Stimulated activated effector memory CD8-positive, alpha-beta T cell treated with anti-CD3 and anti-CD28 coated beads, Interleukin-12 subunit alpha, Interleukin-12 subunit beta, amount 100 ng/mL, for 72 hours (primary cell): ENCODE results near the gene VTI1A.

Experiments
- ATAC-seq: fragments of 150-1000 bp; cut with Tn5 transposase; 2 replicates; pipeline ENCODE4 v1.10.0; 2021
- DNase-seq, 2 donors: peaks; one replicate each; pipeline ENCODE4 v3.0.0; 2021 to 2022; ENCODE audit warnings: low spot score in 2 of 2
- H3K27ac Mint-ChIP-seq: one replicate; pipeline ENCODE4 v1.8.0; 2022; ENCODE audit warnings: mild to moderate bottlenecking, mixed read lengths
- H3K36me3 Mint-ChIP-seq: one replicate; pipeline ENCODE4 v1.8.0; 2022; ENCODE audit warnings: mild to moderate bottlenecking, mixed read lengths
- H3K4me1 Mint-ChIP-seq: one replicate; pipeline ENCODE4 v1.8.0; 2022; ENCODE audit warnings: mixed read lengths
- H3K4me3 Mint-ChIP-seq: one replicate; pipeline ENCODE4 v1.8.0; 2022; ENCODE audit warnings: mild to moderate bottlenecking, mixed read lengths
- H3K9me3 Mint-ChIP-seq: one replicate; pipeline ENCODE4 v1.8.0; 2022; ENCODE audit warnings: mixed read lengths

VTI1A gene

DNA sequence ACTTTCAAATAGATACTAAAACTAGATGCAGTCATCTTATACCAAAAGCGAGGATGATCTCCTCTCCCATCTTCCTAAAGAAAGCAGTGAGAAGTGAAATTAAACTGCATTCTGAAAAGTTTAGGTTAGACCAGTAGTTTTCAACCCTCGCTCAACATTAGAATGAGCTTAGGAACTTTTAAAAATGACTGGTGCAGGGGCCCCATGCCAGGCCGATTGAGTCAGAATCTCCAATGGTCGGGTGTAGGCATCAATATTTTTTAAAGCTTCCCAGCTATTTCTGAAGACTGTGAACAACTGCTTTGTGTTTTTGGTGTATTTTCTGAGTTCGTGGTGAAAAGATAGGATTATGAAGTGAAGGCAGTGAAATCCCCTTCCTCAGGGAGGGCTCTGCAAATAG lies 146.0 kb downstream of the VTI1A start:
- ATAC-seq, result no peak
- no peaks in the 10 kb centered on the region for H3K9me3 Mint-ChIP-seq
- DNase-seq, result no peak

GRCh38 chr10:112601214-112602090 lies 154.4 kb downstream of the VTI1A start:
- Mint-ChIP-seq H3K4me3 (no peak overlapping the region), H3K36me3 (peaks cover 13% of the 10 kb centered on the region), H3K4me1 (peaks cover 4% of the 10 kb centered on the region), H3K9me3 (no peaks in the 10 kb centered on the region), H3K27ac (no peak overlapping the region)
- no peak for DNase-seq
- no peak for ATAC-seq

More for the DNA sequence above, 146.0 kb downstream of the VTI1A start:
- Mint-ChIP-seq H3K27ac (no peak overlapping the region), H3K4me3 (no peak overlapping the region), H3K4me1 (no peaks in the 10 kb centered on the region), H3K36me3 (no peaks in the 10 kb centered on the region)

DNA sequence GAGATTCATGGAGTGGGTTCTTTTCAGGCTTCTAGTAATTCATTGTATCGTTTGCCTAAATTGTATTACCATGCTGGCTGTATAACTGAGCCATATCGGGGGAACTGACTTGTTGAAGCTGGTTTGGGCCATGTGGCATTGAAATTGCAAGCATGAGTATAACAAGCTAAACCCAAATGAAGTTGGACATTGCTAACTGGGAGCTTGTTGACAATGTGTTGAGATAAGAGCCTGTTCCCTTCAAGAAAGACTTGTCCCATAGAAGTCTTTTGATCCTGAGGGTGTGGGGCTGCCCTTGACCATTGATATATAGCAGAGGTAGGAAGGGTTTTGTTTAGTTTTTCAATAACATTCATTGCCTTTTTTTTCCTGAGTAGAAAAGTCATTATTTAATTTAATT lies 156.0 kb downstream of the VTI1A start:
- Mint-ChIP-seq H3K4me3 (no peak overlapping the region), H3K36me3 (peaks cover 15% of the 10 kb centered on the region), H3K4me1 (peaks cover 5% of the 10 kb centered on the region), H3K9me3 (no peaks in the 10 kb centered on the region), H3K27ac (no peak overlapping the region)
- DNase-seq, result no peak
- ATAC-seq, result no peak

GRCh38 chr10:112605063-112605462 lies 158.0 kb downstream of the VTI1A start:
- H3K9me3 Mint-ChIP-seq, result no peaks in the 10 kb centered on the region
- ATAC-seq (no peak), DNase-seq (no peak)
- peaks cover 15% of the 10 kb centered on the region for H3K36me3 Mint-ChIP-seq
- H3K4me3 Mint-ChIP-seq, result no peak overlapping the region
- H3K27ac Mint-ChIP-seq, result no peak overlapping the region
- peaks cover 5% of the 10 kb centered on the region for H3K4me1 Mint-ChIP-seq

- H3K4me3 Mint-ChIP-seq, result no peak overlapping the region
- no peak overlapping the region for H3K27ac Mint-ChIP-seq
- peaks cover 15% of the 10 kb centered on the region for H3K36me3 Mint-ChIP-seq
- ATAC-seq (no peak), DNase-seq (no peak)
- no peaks in the 10 kb centered on the region for H3K9me3 Mint-ChIP-seq
- H3K4me1 Mint-ChIP-seq, result peaks cover 5% of the 10 kb centered on the region
Measured at GRCh38 chr10:112607506-112607905, 160.5 kb downstream of the VTI1A start.

GRCh38 chr10:112613620-112614019 lies 166.6 kb downstream of the VTI1A start:
- no peak for ATAC-seq
- no peak overlapping the region for H3K4me3 Mint-ChIP-seq

DNA sequence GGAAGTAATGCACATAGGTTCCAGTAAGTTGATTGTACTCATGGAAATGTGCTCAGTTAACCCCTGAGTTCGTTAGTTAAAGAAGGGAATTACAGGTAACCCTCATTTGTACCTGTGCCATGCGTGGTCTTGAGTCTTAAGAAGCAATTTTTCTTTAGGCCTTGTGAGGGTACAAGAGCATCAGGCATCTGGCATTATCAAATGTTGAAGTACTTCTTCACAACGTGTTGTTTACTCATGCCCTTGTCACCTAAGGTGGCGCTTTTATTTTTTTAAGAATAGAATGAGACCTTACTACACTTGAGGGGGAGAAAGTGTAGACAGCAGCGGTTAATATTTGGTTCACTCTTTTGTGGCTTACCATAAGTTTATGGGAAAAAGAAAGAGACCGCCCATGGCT lies 167.1 kb downstream of the VTI1A start:
- DNase-seq (no peak), ATAC-seq (no peak)
- peaks cover 5% of the 10 kb centered on the region for H3K36me3 Mint-ChIP-seq
- no peak overlapping the region for H3K4me3 Mint-ChIP-seq
- H3K27ac Mint-ChIP-seq, result no peak overlapping the region
- no peaks in the 10 kb centered on the region for H3K4me1 Mint-ChIP-seq
- H3K9me3 Mint-ChIP-seq, result peaks cover 3% of the 10 kb centered on the region

More at GRCh38 chr10:112613620-112614019, 166.6 kb downstream of the VTI1A start:
- Mint-ChIP-seq H3K4me1 (no peaks in the 10 kb centered on the region), H3K36me3 (peaks cover 5% of the 10 kb centered on the region), H3K27ac (no peak overlapping the region), H3K9me3 (peaks cover 3% of the 10 kb centered on the region)
- no peak for DNase-seq

DNA sequence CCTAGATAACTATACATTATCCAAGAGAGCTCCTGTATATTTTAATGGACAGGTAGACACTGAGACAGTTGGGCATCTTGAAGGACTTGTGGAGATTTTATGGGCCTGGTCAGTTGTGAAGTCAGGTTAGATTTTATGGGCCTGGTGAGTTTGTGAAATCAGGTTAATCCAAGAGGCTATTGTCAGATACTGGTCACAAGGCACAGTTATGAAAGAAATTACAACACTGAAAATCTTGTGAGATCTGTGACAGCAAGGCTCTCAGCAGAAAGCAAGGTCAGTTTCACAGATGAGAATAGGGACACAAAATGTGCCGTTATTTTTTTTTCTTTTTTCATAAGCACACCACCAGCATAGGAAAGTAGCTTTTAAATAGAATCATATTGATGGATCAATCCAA lies 167.6 kb downstream of the VTI1A start:
- DNase-seq (no peak), ATAC-seq (no peak)
- Mint-ChIP-seq H3K4me3 (no peak overlapping the region), H3K4me1 (no peaks in the 10 kb centered on the region), H3K9me3 (peaks cover 3% of the 10 kb centered on the region), H3K27ac (no peak overlapping the region), H3K36me3 (peaks cover 5% of the 10 kb centered on the region)

DNA sequence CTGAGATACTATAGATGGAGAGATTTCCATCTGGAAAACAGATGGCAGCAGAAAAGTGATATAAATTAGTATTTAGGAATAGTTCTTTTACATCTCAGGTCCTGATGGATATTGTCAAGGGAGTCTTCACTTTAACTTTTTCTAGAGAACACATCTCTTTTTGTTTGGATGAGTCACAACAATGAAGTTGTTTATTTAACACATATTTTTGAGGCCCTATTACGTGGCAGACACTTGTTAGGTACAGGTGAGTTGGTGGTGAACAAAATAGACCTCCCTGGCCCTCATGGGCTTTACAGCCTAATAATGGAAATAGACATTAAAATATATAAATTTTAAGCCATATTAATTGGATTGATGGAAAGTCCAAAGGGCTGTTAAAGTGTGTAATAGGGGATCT lies 168.3 kb downstream of the VTI1A start:
- no peak overlapping the region for H3K4me3 Mint-ChIP-seq
- H3K4me1 Mint-ChIP-seq, result no peaks in the 10 kb centered on the region
- peaks cover 9% of the 10 kb centered on the region for H3K36me3 Mint-ChIP-seq
- ATAC-seq (no peak), DNase-seq (no peak)
- no peak overlapping the region for H3K27ac Mint-ChIP-seq
- peaks cover 3% of the 10 kb centered on the region for H3K9me3 Mint-ChIP-seq

- DNase-seq (no peak), ATAC-seq (no peak)
- Mint-ChIP-seq H3K36me3 (peaks cover 11% of the 10 kb centered on the region), H3K27ac (no peak overlapping the region), H3K4me1 (no peaks in the 10 kb centered on the region), H3K4me3 (no peak overlapping the region), H3K9me3 (peaks cover 3% of the 10 kb centered on the region)
Measured at GRCh38 chr10:112616647-112617046, 169.6 kb downstream of the VTI1A start.

GRCh38 chr10:112618814-112619213 lies 171.8 kb downstream of the VTI1A start:
- peaks cover 11% of the 10 kb centered on the region for H3K36me3 Mint-ChIP-seq
- H3K9me3 Mint-ChIP-seq, result peaks cover 3% of the 10 kb centered on the region
- ATAC-seq, result no peak
- no peaks in the 10 kb centered on the region for H3K4me1 Mint-ChIP-seq
- H3K27ac Mint-ChIP-seq, result no peak overlapping the region
- no peak for DNase-seq
- H3K4me3 Mint-ChIP-seq, result no peak overlapping the region

- peaks cover 11% of the 10 kb centered on the region for H3K36me3 Mint-ChIP-seq
- no peak overlapping the region for H3K27ac Mint-ChIP-seq
- DNase-seq, result no peak
- no peak overlapping the region for H3K4me3 Mint-ChIP-seq
- H3K9me3 Mint-ChIP-seq, result peaks cover 3% of the 10 kb centered on the region
- no peak for ATAC-seq
- H3K4me1 Mint-ChIP-seq, result no peaks in the 10 kb centered on the region
Measured at GRCh38 chr10:112619556-112619955, 172.5 kb downstream of the VTI1A start.

GRCh38 chr10:112622786-112623185 lies 175.8 kb downstream of the VTI1A start:
- Mint-ChIP-seq H3K36me3 (peaks cover 6% of the 10 kb centered on the region), H3K4me1 (no peaks in the 10 kb centered on the region), H3K4me3 (no peak overlapping the region), H3K9me3 (no peaks in the 10 kb centered on the region), H3K27ac (no peak overlapping the region)
- no peak for DNase-seq
- no peak for ATAC-seq

DNA sequence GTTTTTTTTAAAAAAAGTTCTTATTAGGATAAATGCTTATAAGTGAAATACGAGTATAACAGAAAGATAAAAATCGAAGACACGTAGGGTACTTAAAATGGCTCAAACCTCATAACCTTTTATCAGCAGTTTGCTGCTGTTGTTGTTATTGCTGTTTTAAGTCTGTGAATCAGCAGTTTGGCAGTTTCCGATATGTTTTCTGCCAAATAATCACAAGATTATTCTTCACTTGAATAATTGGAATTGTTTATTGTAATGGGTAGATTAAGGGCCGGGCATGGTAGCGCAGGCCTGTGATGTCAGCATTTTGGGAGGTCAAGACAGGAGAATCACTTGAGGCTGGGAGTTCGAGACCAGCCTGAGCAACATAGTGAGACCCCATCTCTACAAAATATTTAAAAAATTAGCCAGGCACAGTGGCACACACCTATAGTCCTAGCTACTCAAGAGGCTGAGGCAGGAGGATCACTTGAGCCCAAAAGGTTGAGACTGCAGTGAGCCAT lies 177.6 kb downstream of the VTI1A start:
- DNase-seq (no peak), ATAC-seq (no peak)
- H3K36me3 Mint-ChIP-seq, result peaks cover 6% of the 10 kb centered on the region
- H3K9me3 Mint-ChIP-seq, result no peaks in the 10 kb centered on the region
- H3K4me3 Mint-ChIP-seq, result no peak overlapping the region
- H3K27ac Mint-ChIP-seq, result no peak overlapping the region
- no peaks in the 10 kb centered on the region for H3K4me1 Mint-ChIP-seq

GRCh38 chr10:112628951-112629609 lies 182.1 kb downstream of the VTI1A start:
- no peaks in the 10 kb centered on the region for H3K4me1 Mint-ChIP-seq
- no peak for ATAC-seq
- no peaks in the 10 kb centered on the region for H3K9me3 Mint-ChIP-seq
- no peak for DNase-seq
- H3K36me3 Mint-ChIP-seq, result no peaks in the 10 kb centered on the region
- H3K27ac Mint-ChIP-seq, result no peak overlapping the region
- H3K4me3 Mint-ChIP-seq, result no peak overlapping the region
